ENCODE measurements around the gene FASN. TPM values are rescaled to one million over a fixed set of nuclear protein-coding genes. Genes with fewer than 3 reads are reported as not detected.

Gene FASN
- polyA plus RNA-seq, 1 donor from 2014 or later, result 26.4 TPM

GRCh38 chr17:82083533-82084359, 14.3 kb downstream of the FASN start:
- TF ChIP-seq REST (IDR thresholded peaks at IDR 0.05; ENCODE audit: borderline replicate concordance), result no peak
- no peak for TF ChIP-seq SMC3 (conservative IDR thresholded peaks at IDR 0.05; ENCODE audit: poor library complexity)
- TF ChIP-seq CTCF (IDR thresholded peaks at IDR 0.05; ENCODE audit: poor library complexity, severe bottlenecking), result no peak
- no peak for TF ChIP-seq POLR2AphosphoS5 (IDR thresholded peaks at IDR 0.05)
- TF ChIP-seq EP300 (conservative IDR thresholded peaks at IDR 0.05; ENCODE audit: poor library complexity, severe bottlenecking), result no peak
- TF ChIP-seq EZH2 (IDR thresholded peaks at IDR 0.05; ENCODE audit: borderline replicate concordance, insufficient read depth, low read length, poor library complexity, severe bottlenecking), result no peak
- TF ChIP-seq RAD21 (conservative IDR thresholded peaks at IDR 0.05), result no peak
- no peak for TF ChIP-seq MXI1 (conservative IDR thresholded peaks at IDR 0.05; ENCODE audit: poor library complexity, severe bottlenecking)
- no peak for TF ChIP-seq TAF1 (IDR thresholded peaks at IDR 0.05; ENCODE audit: low read depth)
- H3K27ac ChIP-seq (ENCODE audit: low read length), result no peak overlapping the region
- no peaks in the 10 kb centered on the region for H4K20me1 ChIP-seq (ENCODE audit: insufficient read depth)
- H3K79me2 ChIP-seq (replicated peaks; ENCODE audit: insufficient read depth, low read length), result no peaks in the 10 kb centered on the region
- H3K4me2 ChIP-seq (ENCODE audit: low read length), result no peak overlapping the region
- H3K9ac ChIP-seq (ENCODE audit: low read length), result no peak overlapping the region
- no peaks in the 10 kb centered on the region for H3K9me3 ChIP-seq (ENCODE audit: low read length)
- no peak overlapping the region for H2AFZ ChIP-seq (ENCODE audit: low read depth, low read length)
- no peak overlapping the region for H3K4me3 ChIP-seq (ENCODE audit: low read length)
- H3F3A ChIP-seq (ENCODE audit: insufficient read depth, low read length, poor library complexity, severe bottlenecking), result no peaks in the 10 kb centered on the region
- no peaks in the 10 kb centered on the region for H3K9me2 ChIP-seq (ENCODE audit: insufficient read depth, low read length)
- H3K27me3 ChIP-seq (ENCODE audit: insufficient read depth, low read depth, low read length), result no peaks in the 10 kb centered on the region
- no peaks in the 10 kb centered on the region for H3K36me3 ChIP-seq (ENCODE audit: insufficient read depth, low read length)

GRCh38 chr17:82083009-82083408, 15.0 kb downstream of the FASN start:
- H3K9me2 ChIP-seq (ENCODE audit: insufficient read depth, low read length), result no peaks in the 10 kb centered on the region
- TF ChIP-seq MXI1 (conservative IDR thresholded peaks at IDR 0.05; ENCODE audit: poor library complexity, severe bottlenecking) (no peak), TAF1 (IDR thresholded peaks at IDR 0.05; ENCODE audit: low read depth) (no peak), CTCF (IDR thresholded peaks at IDR 0.05; ENCODE audit: poor library complexity, severe bottlenecking) (no peak), POLR2AphosphoS5 (IDR thresholded peaks at IDR 0.05) (no peak), REST (IDR thresholded peaks at IDR 0.05; ENCODE audit: borderline replicate concordance) (no peak), SMC3 (conservative IDR thresholded peaks at IDR 0.05; ENCODE audit: poor library complexity) (no peak), EZH2 (IDR thresholded peaks at IDR 0.05; ENCODE audit: borderline replicate concordance, insufficient read depth, low read length, poor library complexity, severe bottlenecking) (no peak), EP300 (conservative IDR thresholded peaks at IDR 0.05; ENCODE audit: poor library complexity, severe bottlenecking) (no peak), RAD21 (conservative IDR thresholded peaks at IDR 0.05) (no peak)
- no peaks in the 10 kb centered on the region for H3F3A ChIP-seq (ENCODE audit: insufficient read depth, low read length, poor library complexity, severe bottlenecking)
- H4K20me1 ChIP-seq (ENCODE audit: insufficient read depth), result no peaks in the 10 kb centered on the region
- no peak overlapping the region for H3K9ac ChIP-seq (ENCODE audit: low read length)
- no peak overlapping the region for H3K4me3 ChIP-seq (ENCODE audit: low read length)
- no peaks in the 10 kb centered on the region for H3K27me3 ChIP-seq (ENCODE audit: insufficient read depth, low read depth, low read length)
- H3K79me2 ChIP-seq (replicated peaks; ENCODE audit: insufficient read depth, low read length), result no peaks in the 10 kb centered on the region
- H3K9me3 ChIP-seq (ENCODE audit: low read length), result no peaks in the 10 kb centered on the region
- no peak overlapping the region for H3K27ac ChIP-seq (ENCODE audit: low read length)
- H3K4me2 ChIP-seq (ENCODE audit: low read length), result no peak overlapping the region
- H2AFZ ChIP-seq (ENCODE audit: low read depth, low read length), result no peak overlapping the region
- H3K36me3 ChIP-seq (ENCODE audit: insufficient read depth, low read length), result no peaks in the 10 kb centered on the region
